HL-60 (cell line): ENCODE results near the gene GLRX5.

Experiments
- CTCF ChIP-seq: IDR thresholded peaks from one replicate; pipeline ENCODE4 v1.5.1; 2011; ENCODE audit warnings: low read length, control low read depth, inconsistent platforms; ENCODE audit not compliant: insufficient read depth
- POLR2AphosphoS5 ChIP-seq: IDR thresholded peaks from 2 replicates; pipeline ENCODE4 v1.6.1; 2012; ENCODE audit warnings: low read depth
- REST ChIP-seq: IDR thresholded peaks from 2 replicates; pipeline ENCODE4 v1.6.1; 2012; ENCODE audit warnings: low read depth; ENCODE audit not compliant: insufficient replicate concordance
- SPI1 ChIP-seq: IDR thresholded peaks from 2 replicates; pipeline ENCODE4 v1.6.1; 2012; ENCODE audit warnings: low read depth, mild to moderate bottlenecking, borderline replicate concordance

- no peak for TF ChIP-seq CTCF
- no peak for TF ChIP-seq REST
- TF ChIP-seq POLR2AphosphoS5: no peak
- no peak for TF ChIP-seq SPI1
These were observed 12.7 kb upstream of the GLRX5 start for GRCh38 chr14:95522116-95522515.
